Upper lobe of right lung (tissue), 1 donor: ENCODE measurements around the gene CRMP1. TPM values are rescaled to one million over a fixed set of nuclear protein-coding genes. Genes with fewer than 3 reads are reported as not detected.
"Not testable (repeated sequence)": the region's sequence is repeated elsewhere in the genome, so short reads cannot be mapped to it uniquely, and the experiment has no call there.

ENCODE experiments used
- ATAC-seq: fragments of 200-7000 bp; cut with Tn5 transposase; one replicate; pipeline ENCODE4 v1.9.1; 2020; ENCODE audit warnings: mild to moderate bottlenecking, moderate library complexity
- DNase-seq: peaks from one replicate; pipeline ENCODE4 v3.0.0-alpha.2; 2020
- H3K27ac ChIP-seq: fragments of 200-600 bp; one replicate; pipeline ENCODE4 v1.8.0; 2022
- H3K27me3 ChIP-seq: fragments of 200-600 bp; one replicate; pipeline ENCODE4 v1.8.0; 2022; ENCODE audit warnings: mild to moderate bottlenecking
- H3K36me3 ChIP-seq: fragments of 200-600 bp; one replicate; pipeline ENCODE4 v1.8.0; 2022
- H3K4me1 ChIP-seq: fragments of 200-600 bp; one replicate; pipeline ENCODE4 v1.8.0; 2022
- H3K4me3 ChIP-seq: fragments of 200-600 bp; one replicate; pipeline ENCODE4 v1.8.0; 2022; ENCODE audit warnings: mild to moderate bottlenecking
- H3K9me3 ChIP-seq: fragments of 200-600 bp; one replicate; pipeline ENCODE4 v1.8.0; 2022
- intact Hi-C: fragments of 100-400 bp; cut with DNase I; formaldehyde crosslinking; loops from one replicate; pipeline ENCODE4 v1.11.0; 2022
- total RNA-seq: library from RNA; stranded (reverse); fragmentation: NEBNext Ultra II Directional; extraction: Animal tissue kit (Norgen Biotek cat#: 25700); gene quantifications from one replicate; pipeline ENCODE4 v1.2.1, GENCODE V29; 2021
- TF ChIP-seq, protein P1 (sequence below): fragments of 200-600 bp; IDR thresholded peaks from one replicate; pipeline ENCODE4 v1.8.0; 2022; ENCODE audit warnings: antibody characterized with exemption
- donor health status: DM: no; HTN: yes; CAD: no; lungs with severe emphysema.

CRMP1 gene
- total RNA-seq, 1 donor from 2014 or later, result 6.1 TPM

- intact Hi-C loops, result no loop called here
- DNase-seq, result no peak
- Histone ChIP-seq H3K27ac (no peak overlapping the region), H3K9me3 (no peaks in the 10 kb centered on the region), H3K4me1 (no peaks in the 10 kb centered on the region), H3K4me3 (no peak overlapping the region), H3K27me3 (peaks cover 6% of the 10 kb centered on the region), H3K36me3 (no peaks in the 10 kb centered on the region)
- no peak for ATAC-seq
- TF ChIP-seq, protein P1, sequence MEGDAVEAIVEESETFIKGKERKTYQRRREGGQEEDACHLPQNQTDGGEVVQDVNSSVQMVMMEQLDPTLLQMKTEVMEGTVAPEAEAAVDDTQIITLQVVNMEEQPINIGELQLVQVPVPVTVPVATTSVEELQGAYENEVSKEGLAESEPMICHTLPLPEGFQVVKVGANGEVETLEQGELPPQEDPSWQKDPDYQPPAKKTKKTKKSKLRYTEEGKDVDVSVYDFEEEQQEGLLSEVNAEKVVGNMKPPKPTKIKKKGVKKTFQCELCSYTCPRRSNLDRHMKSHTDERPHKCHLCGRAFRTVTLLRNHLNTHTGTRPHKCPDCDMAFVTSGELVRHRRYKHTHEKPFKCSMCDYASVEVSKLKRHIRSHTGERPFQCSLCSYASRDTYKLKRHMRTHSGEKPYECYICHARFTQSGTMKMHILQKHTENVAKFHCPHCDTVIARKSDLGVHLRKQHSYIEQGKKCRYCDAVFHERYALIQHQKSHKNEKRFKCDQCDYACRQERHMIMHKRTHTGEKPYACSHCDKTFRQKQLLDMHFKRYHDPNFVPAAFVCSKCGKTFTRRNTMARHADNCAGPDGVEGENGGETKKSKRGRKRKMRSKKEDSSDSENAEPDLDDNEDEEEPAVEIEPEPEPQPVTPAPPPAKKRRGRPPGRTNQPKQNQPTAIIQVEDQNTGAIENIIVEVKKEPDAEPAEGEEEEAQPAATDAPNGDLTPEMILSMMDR, result no peak
Observed at GRCh38 chr4:5857199-5857598, 35.7 kb downstream of the CRMP1 start.

- DNase-seq, H3K9me3 ChIP-seq, H3K27ac ChIP-seq, H3K36me3 ChIP-seq, H3K4me1 ChIP-seq, H3K27me3 ChIP-seq, H3K4me3 ChIP-seq, intact Hi-C loops, ATAC-seq: not testable (repeated sequence)
Observed at GRCh38 chr4:5856362-5856761, 36.5 kb downstream of the CRMP1 start.

GRCh38 chr4:5854929-5855328 is 38.0 kb downstream of the CRMP1 start:
- Histone ChIP-seq H3K4me3 (no peak overlapping the region), H3K36me3 (no peaks in the 10 kb centered on the region), H3K4me1 (no peaks in the 10 kb centered on the region), H3K27ac (no peak overlapping the region), H3K27me3 (no peaks in the 10 kb centered on the region), H3K9me3 (no peaks in the 10 kb centered on the region)
- intact Hi-C loops, result no loop called here
- TF ChIP-seq, protein P1, result no peak
- DNase-seq (no peak), ATAC-seq (no peak)

GRCh38 chr4:5852523-5853202 is 40.2 kb downstream of the CRMP1 start:
- TF ChIP-seq, protein P1, result no peak
- Histone ChIP-seq H3K27me3 (no peaks in the 10 kb centered on the region), H3K36me3 (no peaks in the 10 kb centered on the region), H3K4me3 (no peak overlapping the region), H3K4me1 (no peaks in the 10 kb centered on the region), H3K9me3 (no peaks in the 10 kb centered on the region), H3K27ac (no peak overlapping the region)
- DNase-seq, result no peak
- intact Hi-C loops, result no loop called here
- no peak for ATAC-seq

DNA sequence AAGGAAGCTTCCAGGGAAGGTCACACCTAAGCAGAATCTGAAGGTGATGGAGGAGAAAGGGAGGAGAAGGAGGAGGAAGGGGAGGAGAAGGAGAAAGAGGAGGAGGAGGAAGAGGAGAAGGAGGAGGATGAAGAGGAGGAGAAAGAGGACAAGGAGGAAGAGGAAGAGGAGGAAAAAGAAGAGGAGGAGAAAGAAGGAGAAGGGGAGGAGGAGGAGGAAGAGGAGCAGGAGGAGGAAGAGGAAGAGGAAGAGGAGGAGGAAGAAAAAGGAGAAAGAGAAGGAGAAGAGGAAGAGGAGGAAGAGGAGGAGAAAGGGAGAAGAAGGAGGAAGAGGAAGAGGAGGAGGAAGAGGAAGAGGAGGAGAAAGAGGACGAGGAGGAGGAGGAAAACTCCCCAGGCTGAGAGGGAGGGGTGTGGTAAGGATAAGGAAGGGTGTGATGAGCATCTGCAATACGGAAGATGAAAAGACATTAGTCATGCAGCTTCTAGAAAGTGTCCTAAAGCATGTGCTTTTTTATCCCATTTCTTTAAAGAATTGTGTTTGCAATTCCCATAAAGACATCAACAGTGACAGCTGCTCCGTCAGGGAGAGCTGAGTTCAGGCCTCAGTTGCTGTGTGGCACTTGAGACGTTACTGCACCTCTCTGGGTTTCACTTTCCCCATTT is 41.1 kb downstream of the CRMP1 start:
- Histone ChIP-seq H3K9me3 (no peaks in the 10 kb centered on the region), H3K36me3 (no peaks in the 10 kb centered on the region), H3K4me3 (no peak overlapping the region), H3K4me1 (no peaks in the 10 kb centered on the region), H3K27ac (no peak overlapping the region), H3K27me3 (no peaks in the 10 kb centered on the region)
- TF ChIP-seq, protein P1, result no peak
- no peak for DNase-seq
- ATAC-seq, result no peak
- intact Hi-C loops, result no loop called here

- H3K27me3 ChIP-seq, result no peaks in the 10 kb centered on the region
- DNase-seq (no peak), ATAC-seq (no peak)
- H3K27ac ChIP-seq, result no peak overlapping the region
- peaks cover 6% of the 10 kb centered on the region for H3K4me1 ChIP-seq
- TF ChIP-seq, protein P1, result no peak
- no peak overlapping the region for H3K4me3 ChIP-seq
- intact Hi-C loops, result no loop called here
- H3K9me3 ChIP-seq, result no peaks in the 10 kb centered on the region
- H3K36me3 ChIP-seq, result no peaks in the 10 kb centered on the region
Observed at GRCh38 chr4:5845035-5845905, 47.6 kb downstream of the CRMP1 start.
